ENCODE data around the gene APOH.

Gene APOH

DNA sequence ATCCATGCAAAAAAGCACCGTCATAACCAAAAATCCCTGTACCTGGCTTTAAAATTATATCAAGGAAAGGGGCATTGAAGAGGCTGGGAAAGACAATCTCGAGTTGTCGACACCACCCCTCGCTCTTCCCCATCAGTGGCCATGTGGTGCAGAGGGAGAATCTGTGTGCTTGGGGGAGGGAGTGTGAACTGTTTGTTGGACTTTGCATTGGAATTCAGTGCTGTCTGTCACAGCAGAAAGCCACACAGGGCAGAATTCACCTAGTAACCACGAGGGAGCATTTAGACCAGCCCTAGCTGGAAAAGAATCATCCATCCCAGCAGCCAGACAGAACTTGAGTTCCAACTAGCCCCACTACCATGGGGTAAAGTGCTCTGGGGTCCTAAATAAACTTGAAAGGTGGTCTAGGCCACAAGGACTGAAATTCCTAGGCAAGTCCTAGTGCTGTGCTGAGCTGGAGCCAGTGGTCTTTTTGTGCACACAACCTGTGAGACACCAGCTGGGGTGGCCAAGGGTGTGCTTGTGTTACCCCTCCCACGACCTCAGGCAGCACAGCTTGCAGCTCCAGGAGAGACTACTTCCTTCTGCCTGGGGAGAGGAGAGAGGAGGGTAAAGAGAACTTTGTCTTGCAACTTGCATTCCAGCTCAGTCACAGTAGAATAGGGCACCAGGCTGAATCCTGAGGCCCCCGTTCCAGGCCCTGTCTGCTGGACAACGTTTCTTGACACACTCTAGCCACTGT, 25.8 kb downstream of the APOH start:
- no peaks in the 10 kb centered on the region for H3K27me3 ChIP-seq (ENCODE audit: insufficient read depth, low read length)
- no peak overlapping the region for H2AFZ ChIP-seq (ENCODE audit: low read depth, low read length)
- H3K4me1 ChIP-seq (ENCODE audit: insufficient read depth, low read length), result peaks cover 5% of the 10 kb centered on the region
- H3K9me3 ChIP-seq (ENCODE audit: low read length), result peaks cover 4% of the 10 kb centered on the region
- no peak overlapping the region for H3K4me3 ChIP-seq (ENCODE audit: low read length)
- H3K36me3 ChIP-seq (ENCODE audit: insufficient read depth, low read length), result no peaks in the 10 kb centered on the region

- H3K4me1 ChIP-seq (ENCODE audit: insufficient read depth, low read length), result peaks cover 5% of the 10 kb centered on the region
- peaks cover 4% of the 10 kb centered on the region for H3K9me3 ChIP-seq (ENCODE audit: low read length)
These were observed 28.5 kb downstream of the APOH start for GRCh38 chr17:66200685-66201092.

DNA sequence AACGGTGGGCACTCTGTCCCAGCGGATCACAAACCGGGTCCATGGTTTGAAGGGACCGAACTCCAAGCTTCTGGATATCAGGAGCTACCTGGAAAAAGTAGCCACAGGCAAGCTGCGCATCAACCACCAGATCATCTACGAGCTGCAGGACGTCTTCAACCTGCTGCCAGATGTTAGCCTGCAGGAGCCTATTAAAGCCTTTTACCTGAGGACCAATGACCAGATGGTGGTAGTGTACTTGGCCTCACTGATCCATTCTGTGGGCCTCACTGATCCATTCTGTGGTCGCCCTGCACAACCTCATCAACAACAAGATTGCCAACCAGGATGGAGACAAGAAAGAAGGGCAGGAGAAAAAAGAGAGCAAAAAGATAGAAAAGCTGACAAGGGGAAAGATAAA, 31.0 kb downstream of the APOH start:
- no peaks in the 10 kb centered on the region for H3K27me3 ChIP-seq (ENCODE audit: insufficient read depth, low read length)
- H2AFZ ChIP-seq (ENCODE audit: low read depth, low read length), result no peak overlapping the region
- no peaks in the 10 kb centered on the region for H3K36me3 ChIP-seq (ENCODE audit: insufficient read depth, low read length)
- no peak overlapping the region for H3K4me3 ChIP-seq (ENCODE audit: low read length)
- no peaks in the 10 kb centered on the region for H3K9me3 ChIP-seq (ENCODE audit: low read length)
- H3K4me1 ChIP-seq (ENCODE audit: insufficient read depth, low read length), result peaks cover 5% of the 10 kb centered on the region

More at GRCh38 chr17:66200685-66201092, 28.5 kb downstream of the APOH start:
- Histone ChIP-seq H3K36me3 (ENCODE audit: insufficient read depth, low read length) (no peaks in the 10 kb centered on the region), H3K4me3 (ENCODE audit: low read length) (no peak overlapping the region), H2AFZ (ENCODE audit: low read depth, low read length) (peak overlapping the region; percentile 71), H3K27me3 (ENCODE audit: insufficient read depth, low read length) (no peaks in the 10 kb centered on the region)

DNA sequence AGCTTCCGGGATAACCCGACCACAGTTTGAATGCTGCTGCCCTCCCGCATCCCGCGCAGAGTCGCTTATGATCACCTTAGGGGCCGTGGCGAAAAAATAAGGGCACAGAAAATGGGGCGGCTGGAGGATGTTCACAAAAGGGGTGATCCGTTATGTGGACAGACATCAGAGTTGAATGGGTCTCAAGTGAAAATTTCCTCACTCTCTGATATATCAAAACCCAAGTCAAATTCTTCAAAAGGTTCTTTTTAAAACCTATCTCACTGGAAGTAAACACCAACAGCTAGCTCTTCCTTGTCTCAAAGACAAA, 36.9 kb downstream of the APOH start:
- H3K9me3 ChIP-seq (ENCODE audit: low read length), result no peaks in the 10 kb centered on the region
- H3K4me3 ChIP-seq (ENCODE audit: low read length), result peak overlapping the region; percentile 90
- peak overlapping the region; percentile 99 for H2AFZ ChIP-seq (ENCODE audit: low read depth, low read length)
- H3K27me3 ChIP-seq (ENCODE audit: insufficient read depth, low read length), result no peaks in the 10 kb centered on the region
- peaks cover 19% of the 10 kb centered on the region for H3K4me1 ChIP-seq (ENCODE audit: insufficient read depth, low read length)
- no peaks in the 10 kb centered on the region for H3K36me3 ChIP-seq (ENCODE audit: insufficient read depth, low read length)

GRCh38 chr17:66191593-66192377, 37.4 kb downstream of the APOH start, which contains the start of gene CEP112:
TSS of gene CEP112 (minus strand) at chr17:66192133.
- Histone ChIP-seq H3K4me3 (ENCODE audit: low read length) (peak within 1 kb of the TSS; percentile 90), H3K9me3 (ENCODE audit: low read length) (no peaks in the 10 kb centered on the region), H3K4me1 (ENCODE audit: insufficient read depth, low read length) (peaks cover 19% of the 10 kb centered on the region), H3K36me3 (ENCODE audit: insufficient read depth, low read length) (peaks cover under 1% of the 10 kb centered on the region), H2AFZ (ENCODE audit: low read depth, low read length) (peak within 1 kb of the TSS; percentile 99), H3K27me3 (ENCODE audit: insufficient read depth, low read length) (no peaks in the 10 kb centered on the region)

- Histone ChIP-seq H3K36me3 (ENCODE audit: insufficient read depth, low read length) (peaks cover 4% of the 10 kb centered on the region), H3K9me3 (ENCODE audit: low read length) (no peaks in the 10 kb centered on the region), H3K4me1 (ENCODE audit: insufficient read depth, low read length) (peaks cover 19% of the 10 kb centered on the region), H3K4me3 (ENCODE audit: low read length) (peak overlapping the region; percentile 90), H2AFZ (ENCODE audit: low read depth, low read length) (peak overlapping the region; percentile 99), H3K27me3 (ENCODE audit: insufficient read depth, low read length) (no peaks in the 10 kb centered on the region)
These were observed 38.2 kb downstream of the APOH start for GRCh38 chr17:66190738-66191592.

GRCh38 chr17:66187718-66188117, 41.5 kb downstream of the APOH start:
- H3K36me3 ChIP-seq (ENCODE audit: insufficient read depth, low read length), result peaks cover 8% of the 10 kb centered on the region
- peaks cover 3% of the 10 kb centered on the region for H3K9me3 ChIP-seq (ENCODE audit: low read length)
- H3K27me3 ChIP-seq (ENCODE audit: insufficient read depth, low read length), result no peaks in the 10 kb centered on the region
- H3K4me3 ChIP-seq (ENCODE audit: low read length), result no peak overlapping the region
- peaks cover 18% of the 10 kb centered on the region for H3K4me1 ChIP-seq (ENCODE audit: insufficient read depth, low read length)
- no peak overlapping the region for H2AFZ ChIP-seq (ENCODE audit: low read depth, low read length)

GRCh38 chr17:66185862-66186261, 43.4 kb downstream of the APOH start:
- Histone ChIP-seq H3K36me3 (ENCODE audit: insufficient read depth, low read length) (peaks cover 26% of the 10 kb centered on the region), H3K9me3 (ENCODE audit: low read length) (peaks cover 6% of the 10 kb centered on the region), H3K27me3 (ENCODE audit: insufficient read depth, low read length) (no peaks in the 10 kb centered on the region), H3K4me1 (ENCODE audit: insufficient read depth, low read length) (peaks cover 12% of the 10 kb centered on the region), H2AFZ (ENCODE audit: low read depth, low read length) (no peak overlapping the region), H3K4me3 (ENCODE audit: low read length) (no peak overlapping the region)

DNA sequence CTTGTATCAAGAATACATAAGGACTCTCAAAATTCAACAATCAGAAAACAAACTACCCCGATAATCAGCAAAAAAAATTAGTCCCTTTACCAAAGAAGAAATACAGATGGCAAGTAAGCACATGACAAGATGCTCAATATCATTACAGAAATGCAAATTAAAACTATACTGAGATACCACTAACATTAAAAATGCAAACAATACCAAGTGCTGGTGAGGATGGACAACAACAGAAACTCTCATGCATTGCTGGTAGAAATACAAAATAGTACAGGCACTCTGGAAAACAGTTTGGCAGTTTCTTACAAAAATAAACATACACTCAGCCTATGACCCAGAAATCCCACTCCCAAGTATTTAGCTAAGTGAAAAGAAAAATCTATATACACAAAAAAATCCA, 44.8 kb downstream of the APOH start:
- Histone ChIP-seq H3K9me3 (ENCODE audit: low read length) (peaks cover 9% of the 10 kb centered on the region), H3K4me1 (ENCODE audit: insufficient read depth, low read length) (no peaks in the 10 kb centered on the region), H2AFZ (ENCODE audit: low read depth, low read length) (no peak overlapping the region), H3K4me3 (ENCODE audit: low read length) (no peak overlapping the region), H3K36me3 (ENCODE audit: insufficient read depth, low read length) (peaks cover 34% of the 10 kb centered on the region), H3K27me3 (ENCODE audit: insufficient read depth, low read length) (no peaks in the 10 kb centered on the region)

- H3K36me3 ChIP-seq (ENCODE audit: insufficient read depth, low read length), result peaks cover 38% of the 10 kb centered on the region
- H3K27me3 ChIP-seq (ENCODE audit: insufficient read depth, low read length), result no peaks in the 10 kb centered on the region
- H3K4me1 ChIP-seq (ENCODE audit: insufficient read depth, low read length), result no peaks in the 10 kb centered on the region
- no peak overlapping the region for H2AFZ ChIP-seq (ENCODE audit: low read depth, low read length)
- H3K9me3 ChIP-seq (ENCODE audit: low read length), result peaks cover 9% of the 10 kb centered on the region
- no peak overlapping the region for H3K4me3 ChIP-seq (ENCODE audit: low read length)
These were observed 45.7 kb downstream of the APOH start for GRCh38 chr17:66183529-66183928.

DNA sequence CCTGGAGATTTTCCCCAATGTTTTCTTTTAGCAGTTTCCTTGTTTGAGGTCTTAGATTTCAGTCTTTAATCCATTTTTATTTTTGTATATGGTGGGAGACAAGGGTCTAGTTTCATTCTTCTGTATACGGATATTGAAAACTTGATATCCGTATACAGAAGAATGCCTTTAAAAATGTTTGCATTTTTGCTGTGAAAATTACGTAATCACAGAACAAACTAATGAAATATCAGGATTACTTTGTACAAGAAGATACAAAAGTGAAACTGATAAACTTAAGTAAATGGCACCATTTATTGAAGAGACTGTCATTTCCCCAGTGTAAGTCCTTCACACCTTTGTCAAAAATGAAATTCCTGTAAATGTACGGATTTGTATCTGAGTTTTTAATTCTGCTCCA, 50.6 kb downstream of the APOH start:
- H3K36me3 ChIP-seq (ENCODE audit: insufficient read depth, low read length), result peaks cover 55% of the 10 kb centered on the region
- H3K9me3 ChIP-seq (ENCODE audit: low read length), result peaks cover 6% of the 10 kb centered on the region
- H3K4me1 ChIP-seq (ENCODE audit: insufficient read depth, low read length), result no peaks in the 10 kb centered on the region
- H3K27me3 ChIP-seq (ENCODE audit: insufficient read depth, low read length), result no peaks in the 10 kb centered on the region
- no peak overlapping the region for H2AFZ ChIP-seq (ENCODE audit: low read depth, low read length)
- no peak overlapping the region for H3K4me3 ChIP-seq (ENCODE audit: low read length)

GRCh38 chr17:66177048-66177447, 52.2 kb downstream of the APOH start:
- H3K36me3 ChIP-seq (ENCODE audit: insufficient read depth, low read length), result peaks cover 52% of the 10 kb centered on the region
- H3K4me3 ChIP-seq (ENCODE audit: low read length), result no peak overlapping the region
- no peaks in the 10 kb centered on the region for H3K4me1 ChIP-seq (ENCODE audit: insufficient read depth, low read length)
- no peak overlapping the region for H2AFZ ChIP-seq (ENCODE audit: low read depth, low read length)
- H3K9me3 ChIP-seq (ENCODE audit: low read length), result peaks cover 6% of the 10 kb centered on the region
- no peaks in the 10 kb centered on the region for H3K27me3 ChIP-seq (ENCODE audit: insufficient read depth, low read length)

- H3K36me3 ChIP-seq (ENCODE audit: insufficient read depth, low read length), result peaks cover 42% of the 10 kb centered on the region
These were observed 53.3 kb downstream of the APOH start for GRCh38 chr17:66175892-66176291.

More at GRCh38 chr17:66175892-66176291, 53.3 kb downstream of the APOH start:
- peaks cover 3% of the 10 kb centered on the region for H3K9me3 ChIP-seq (ENCODE audit: low read length)
- H3K4me1 ChIP-seq (ENCODE audit: insufficient read depth, low read length), result no peaks in the 10 kb centered on the region
- no peaks in the 10 kb centered on the region for H3K27me3 ChIP-seq (ENCODE audit: insufficient read depth, low read length)
- H2AFZ ChIP-seq (ENCODE audit: low read depth, low read length), result no peak overlapping the region
- H3K4me3 ChIP-seq (ENCODE audit: low read length), result no peak overlapping the region
